OCI-LY1 (cell line): ENCODE data around the gene CHST11.
"Not testable (repeated sequence)": the region's sequence is repeated elsewhere in the genome, so short reads cannot be mapped to it uniquely, and the experiment has no call there.

Source experiments
- H2AFZ ChIP-seq: fragments of 200-600 bp; sonication (generic), shearing (Covaris generic); 2 replicates; pipeline ENCODE4 v1.6.0; 2014; ENCODE audit warnings: antibody characterized with exemption, mild to moderate bottlenecking, low read length
- H3F3A ChIP-seq: fragments of 200-600 bp; sonication (generic), shearing (Covaris generic); 2 replicates; pipeline ENCODE4 v1.6.0; 2014; ENCODE audit warnings: mild to moderate bottlenecking, antibody characterized with exemption, low read length, moderate library complexity; ENCODE audit not compliant: insufficient read depth
- H3K27ac ChIP-seq: fragments of 200-600 bp; sonication (generic); 2 replicates; pipeline ENCODE4 v1.5.1; 2014; ENCODE audit warnings: low read length, mixed run types, mild to moderate bottlenecking, low read depth; ENCODE audit not compliant: poor library complexity, severe bottlenecking
- H3K27me3 ChIP-seq: fragments of 200-600 bp; sonication (generic); 2 replicates; pipeline ENCODE4 v1.6.0; 2014; ENCODE audit warnings: antibody characterized with exemption, mild to moderate bottlenecking, low read length, moderate library complexity; ENCODE audit not compliant: insufficient read depth
- H3K36me3 ChIP-seq: fragments of 200-600 bp; sonication (generic); 2 replicates; pipeline ENCODE4 v1.6.1; 2014; ENCODE audit warnings: mild to moderate bottlenecking, antibody characterized with exemption, low read length, moderate library complexity, mixed read lengths; ENCODE audit not compliant: insufficient read depth
- H3K4me1 ChIP-seq: fragments of 200-600 bp; sonication (generic); 2 replicates; pipeline ENCODE4 v1.5.1; 2014; ENCODE audit warnings: mild to moderate bottlenecking, low read length, moderate library complexity; ENCODE audit not compliant: insufficient read depth, severe bottlenecking
- H3K4me2 ChIP-seq: fragments of 200-600 bp; sonication (generic), shearing (Covaris generic); 2 replicates; pipeline ENCODE4 v1.6.1; 2014; ENCODE audit warnings: low read length
- H3K4me3 ChIP-seq: fragments of 200-600 bp; sonication (generic); 2 replicates; pipeline ENCODE4 v1.5.1; 2014; ENCODE audit warnings: low read length, low read depth, mild to moderate bottlenecking, mixed read lengths; ENCODE audit not compliant: poor library complexity, severe bottlenecking
- H3K79me2 ChIP-seq: fragments of 200-600 bp; shearing (Covaris generic); 2 replicates; pipeline ENCODE4 v1.6.1; 2016; ENCODE audit warnings: mixed run types, low read length, mixed read lengths; ENCODE audit not compliant: insufficient read depth
- H3K9ac ChIP-seq: fragments of 200-600 bp; sonication (generic), shearing (Covaris generic); 2 replicates; pipeline ENCODE4 v1.6.1; 2014; ENCODE audit warnings: mild to moderate bottlenecking, low read length, mixed read lengths
- H3K9me2 ChIP-seq: fragments of 200-600 bp; sonication (generic), shearing (Covaris generic); 2 replicates; pipeline ENCODE4 v1.6.1; 2014; ENCODE audit warnings: low read depth, mild to moderate bottlenecking, low read length, mixed read lengths
- H3K9me3 ChIP-seq: fragments of 200-600 bp; shearing (Covaris generic); 2 replicates; pipeline ENCODE4 v1.6.1; 2014; ENCODE audit warnings: low read length, mixed read lengths
- H4K20me1 ChIP-seq: fragments of 200-600 bp; sonication (generic), shearing (Covaris generic); 2 replicates; pipeline ENCODE4 v1.6.0; 2016; ENCODE audit warnings: mild to moderate bottlenecking, low read length; ENCODE audit not compliant: insufficient read depth
- CTCF ChIP-seq: fragments of 200-600 bp; sonication (generic), shearing (Covaris generic); IDR thresholded peaks from 2 replicates; pipeline ENCODE4 v1.5.1; 2017; ENCODE audit warnings: mild to moderate bottlenecking, antibody characterized with exemption, low read length, moderate library complexity, mixed read lengths
- EZH2 ChIP-seq: fragments of 200-600 bp; sonication (generic), shearing (Covaris generic); IDR thresholded peaks from 2 replicates; pipeline ENCODE4 v1.8.0; 2017; ENCODE audit warnings: borderline replicate concordance, mixed run types, mild to moderate bottlenecking, antibody characterized with exemption, low read length, moderate library complexity, mixed read lengths

CHST11 gene

DNA sequence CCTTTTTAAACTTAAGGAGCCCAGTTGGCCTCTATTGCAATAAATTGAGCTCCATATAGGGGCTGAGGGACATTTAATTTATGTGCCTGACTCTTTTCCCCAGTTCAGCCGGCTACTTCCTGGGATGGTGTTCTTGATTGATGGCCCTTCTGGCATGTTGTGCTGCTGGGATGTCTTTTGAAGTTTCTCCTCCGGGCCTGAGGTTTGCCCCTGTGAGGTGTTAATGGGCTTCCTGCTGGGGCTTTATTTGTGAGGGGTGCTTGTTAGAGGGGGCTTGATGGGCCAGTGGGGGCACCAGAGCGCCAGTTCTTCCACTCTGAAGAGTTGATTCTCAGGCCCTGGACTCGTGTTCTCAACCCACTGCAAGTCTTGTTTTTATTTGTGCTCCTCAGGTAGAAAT is 69.6 kb downstream of the CHST11 start:
- Histone ChIP-seq H2AFZ (no peak overlapping the region), H3K79me2 (no peaks in the 10 kb centered on the region), H3K9me2 (no peaks in the 10 kb centered on the region), H3K9me3 (no peaks in the 10 kb centered on the region), H3K9ac (no peak overlapping the region), H3K4me3 (no peak overlapping the region), H3K27ac (no peak overlapping the region), H4K20me1 (no peaks in the 10 kb centered on the region), H3F3A (no peaks in the 10 kb centered on the region), H3K4me1 (peaks cover 33% of the 10 kb centered on the region), H3K27me3 (no peaks in the 10 kb centered on the region), H3K4me2 (no peak overlapping the region), H3K36me3 (no peaks in the 10 kb centered on the region)
- no peak for TF ChIP-seq EZH2
- no peak for TF ChIP-seq CTCF

DNA sequence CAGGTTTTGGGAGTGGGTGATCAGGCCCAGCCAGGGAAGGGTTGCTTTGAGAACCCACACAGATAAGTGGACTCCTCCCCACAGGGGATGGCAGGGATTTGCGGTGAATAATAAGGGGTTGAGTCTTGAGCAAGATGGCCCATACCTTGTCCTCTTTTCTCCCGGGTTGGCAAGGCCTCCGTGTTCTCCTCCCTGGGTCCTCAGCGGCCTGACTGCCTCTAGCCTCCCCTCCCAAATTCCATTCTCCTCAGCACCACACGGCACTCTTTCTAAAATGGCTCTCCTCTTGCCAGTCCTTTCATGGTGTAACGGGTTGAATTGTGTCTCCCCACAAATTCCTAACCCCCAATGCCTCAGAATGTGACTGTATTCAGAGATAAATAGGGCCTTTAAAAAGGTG is 70.0 kb downstream of the CHST11 start:
- no peaks in the 10 kb centered on the region for H4K20me1 ChIP-seq
- no peaks in the 10 kb centered on the region for H3K9me3 ChIP-seq
- no peak overlapping the region for H3K4me2 ChIP-seq
- H3K4me1 ChIP-seq: peaks cover 29% of the 10 kb centered on the region
- no peaks in the 10 kb centered on the region for H3K36me3 ChIP-seq
- no peak overlapping the region for H2AFZ ChIP-seq
- H3K27me3 ChIP-seq: no peaks in the 10 kb centered on the region
- TF ChIP-seq EZH2: no peak
- no peak for TF ChIP-seq CTCF
- H3K4me3 ChIP-seq: no peak overlapping the region
- H3K9ac ChIP-seq: no peak overlapping the region
- H3K27ac ChIP-seq: no peak overlapping the region
- no peaks in the 10 kb centered on the region for H3K79me2 ChIP-seq
- H3K9me2 ChIP-seq: no peaks in the 10 kb centered on the region
- H3F3A ChIP-seq: no peaks in the 10 kb centered on the region

- H3K4me3 ChIP-seq, H3K27me3 ChIP-seq, H4K20me1 ChIP-seq, H3K27ac ChIP-seq, H3K36me3 ChIP-seq, H3F3A ChIP-seq, H3K4me2 ChIP-seq, H3K79me2 ChIP-seq, H3K9ac ChIP-seq, H3K9me3 ChIP-seq, H3K9me2 ChIP-seq, H2AFZ ChIP-seq: not testable (repeated sequence)
- H3K4me1 ChIP-seq: peaks cover 30% of the 10 kb centered on the region
Measured at GRCh38 chr12:104527653-104528052, 70.9 kb downstream of the CHST11 start.

DNA sequence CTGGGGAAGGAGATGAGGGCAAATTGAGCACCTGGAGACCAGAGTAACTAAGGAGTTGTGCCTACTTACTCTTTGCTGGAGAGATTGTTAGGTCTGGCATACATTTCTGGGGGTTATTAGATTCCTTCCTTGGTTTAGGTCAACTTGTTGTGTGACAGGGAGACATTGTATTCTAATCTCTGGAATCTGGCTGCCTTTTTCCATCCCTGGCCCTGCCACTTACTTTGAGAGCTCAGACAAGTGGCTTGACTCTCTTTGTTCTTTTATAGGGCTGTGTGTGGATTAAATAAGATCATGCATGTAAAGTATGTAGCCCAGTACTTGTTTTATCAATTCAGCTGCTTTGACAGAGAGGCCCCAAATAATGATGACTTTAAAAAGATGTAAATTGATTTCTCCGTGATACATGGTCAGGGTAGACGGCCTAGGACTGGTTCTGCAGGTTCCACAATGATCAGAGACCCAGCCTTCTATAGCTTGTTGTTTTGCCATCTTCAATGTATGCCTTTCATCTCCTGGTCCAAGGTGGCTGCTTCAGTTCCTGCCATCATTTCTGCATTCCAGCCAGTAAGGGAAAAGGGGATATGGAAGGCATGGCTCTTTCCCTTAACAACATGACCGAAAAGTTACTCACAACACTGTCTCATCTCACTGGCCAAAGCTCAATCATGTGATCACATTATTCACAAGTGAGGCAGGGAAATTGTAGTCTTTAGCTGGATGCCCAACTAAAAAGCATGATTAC is 72.6 kb downstream of the CHST11 start:
- no peaks in the 10 kb centered on the region for H3K9me2 ChIP-seq
- H4K20me1 ChIP-seq: no peaks in the 10 kb centered on the region
- H3F3A ChIP-seq: no peaks in the 10 kb centered on the region
- no peak overlapping the region for H3K27ac ChIP-seq
- no peaks in the 10 kb centered on the region for H3K79me2 ChIP-seq
- H3K9me3 ChIP-seq: no peaks in the 10 kb centered on the region
- H3K27me3 ChIP-seq: no peaks in the 10 kb centered on the region
- H3K9ac ChIP-seq: no peak overlapping the region
- H3K36me3 ChIP-seq: no peaks in the 10 kb centered on the region
- TF ChIP-seq EZH2 (no peak), CTCF (no peak)
- no peak overlapping the region for H3K4me3 ChIP-seq
- peaks cover 24% of the 10 kb centered on the region for H3K4me1 ChIP-seq
- no peak overlapping the region for H2AFZ ChIP-seq
- no peak overlapping the region for H3K4me2 ChIP-seq
